Testis (tissue), 2 donors: Measurements from ENCODE around the gene DNAAF6.

Experiments used
- POLR2A ChIP-seq: fragments of 450-650 bp; IDR thresholded peaks from one replicate; pipeline ENCODE4 v1.6.1; 2017; ENCODE audit warnings: antibody characterized with exemption, mild to moderate bottlenecking, moderate library complexity
- TF ChIP-seq, protein P1 (sequence below), 3 experiments: fragments of 450-650 bp in 2 of 3; fragments of 200-600 bp in 1 of 3; sonication (generic) in 1 of 3; IDR thresholded peaks; one replicate each; pipeline ENCODE4 v1.5.1; 2016 to 2019; ENCODE audit warnings: antibody characterized with exemption in 3 of 3, mild to moderate bottlenecking in 2 of 3, moderate library complexity in 1 of 3

DNA sequence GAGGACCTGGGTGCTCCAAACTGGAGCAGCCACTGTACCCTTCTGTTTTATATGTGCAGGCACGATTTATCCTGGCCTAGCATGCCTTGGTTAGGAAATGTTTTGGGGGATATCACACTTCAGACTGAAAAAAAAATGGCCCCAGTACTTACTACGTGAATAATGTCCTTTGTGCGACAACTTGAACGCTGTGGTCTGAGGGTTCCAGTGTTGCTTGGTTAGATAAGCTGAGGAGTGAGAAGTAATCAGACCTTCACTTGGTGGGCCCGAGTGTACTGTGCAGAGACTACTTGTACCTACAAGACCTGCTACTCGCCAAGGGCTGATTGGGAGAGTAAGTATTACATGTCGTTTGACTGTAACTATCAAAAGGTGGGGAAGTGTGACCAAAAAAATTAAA, 678 bp downstream of the DNAAF6 start:
- TF ChIP-seq, protein P1, sequence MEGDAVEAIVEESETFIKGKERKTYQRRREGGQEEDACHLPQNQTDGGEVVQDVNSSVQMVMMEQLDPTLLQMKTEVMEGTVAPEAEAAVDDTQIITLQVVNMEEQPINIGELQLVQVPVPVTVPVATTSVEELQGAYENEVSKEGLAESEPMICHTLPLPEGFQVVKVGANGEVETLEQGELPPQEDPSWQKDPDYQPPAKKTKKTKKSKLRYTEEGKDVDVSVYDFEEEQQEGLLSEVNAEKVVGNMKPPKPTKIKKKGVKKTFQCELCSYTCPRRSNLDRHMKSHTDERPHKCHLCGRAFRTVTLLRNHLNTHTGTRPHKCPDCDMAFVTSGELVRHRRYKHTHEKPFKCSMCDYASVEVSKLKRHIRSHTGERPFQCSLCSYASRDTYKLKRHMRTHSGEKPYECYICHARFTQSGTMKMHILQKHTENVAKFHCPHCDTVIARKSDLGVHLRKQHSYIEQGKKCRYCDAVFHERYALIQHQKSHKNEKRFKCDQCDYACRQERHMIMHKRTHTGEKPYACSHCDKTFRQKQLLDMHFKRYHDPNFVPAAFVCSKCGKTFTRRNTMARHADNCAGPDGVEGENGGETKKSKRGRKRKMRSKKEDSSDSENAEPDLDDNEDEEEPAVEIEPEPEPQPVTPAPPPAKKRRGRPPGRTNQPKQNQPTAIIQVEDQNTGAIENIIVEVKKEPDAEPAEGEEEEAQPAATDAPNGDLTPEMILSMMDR (IDR thresholded peaks at IDR 0.05): no peak
- no peak for TF ChIP-seq POLR2A
